Activated CD4-positive, alpha-beta T cell treated with anti-CD3 and anti-CD28 coated beads, Interleukin-2, amount 10 ng/mL, durations not matched to agents 7 days and 5 days (primary cell): Measurements from ENCODE around the gene RABAC1. TPM values are rescaled to one million over a fixed set of nuclear protein-coding genes. Genes with fewer than 3 reads are reported as not detected.

Source experiments
- CTCF ChIA-PET: fragments of 350-600 bp; sonication (Branson Sonifier 250); formaldehyde crosslinking; loops from one replicate; lab custom pipeline; 2021; ENCODE audit warnings: antibody characterized with exemption; lab: Charles Lee
- POLR2A ChIA-PET: fragments of 350-600 bp; sonication (Branson Sonifier 250); formaldehyde crosslinking; loops from one replicate; lab custom pipeline; 2021; ENCODE audit warnings: antibody characterized with exemption; lab: Charles Lee
- DNase-seq: peaks from one replicate; pipeline ENCODE4 v3.0.0-alpha.2; 2020
- H3K27ac Mint-ChIP-seq: one replicate; pipeline ENCODE4 v1.8.0; 2021; ENCODE audit warnings: mild to moderate bottlenecking, moderate library complexity, mixed read lengths
- H3K27me3 Mint-ChIP-seq: one replicate; pipeline ENCODE4 v1.8.0; 2021; ENCODE audit warnings: mixed read lengths
- H3K36me3 Mint-ChIP-seq: one replicate; pipeline ENCODE4 v1.8.0; 2021; ENCODE audit warnings: low read depth, mixed read lengths
- H3K4me1 Mint-ChIP-seq: one replicate; pipeline ENCODE4 v1.8.0; 2021; ENCODE audit warnings: mixed read lengths
- H3K4me3 Mint-ChIP-seq: one replicate; pipeline ENCODE4 v1.8.0; 2021; ENCODE audit warnings: mild to moderate bottlenecking, moderate library complexity, mixed read lengths
- H3K9me3 Mint-ChIP-seq: one replicate; pipeline ENCODE4 v1.8.0; 2021; ENCODE audit warnings: mixed read lengths
- total RNA-seq, 2 experiments: library from RNA; stranded (reverse); gene quantifications; one replicate each; pipeline ENCODE4 v1.2.3, GENCODE V29; 2021

RABAC1 gene
- total RNA-seq, 2 experiments from 2014 or later = 67.4 to 74.0 TPM

DNA sequence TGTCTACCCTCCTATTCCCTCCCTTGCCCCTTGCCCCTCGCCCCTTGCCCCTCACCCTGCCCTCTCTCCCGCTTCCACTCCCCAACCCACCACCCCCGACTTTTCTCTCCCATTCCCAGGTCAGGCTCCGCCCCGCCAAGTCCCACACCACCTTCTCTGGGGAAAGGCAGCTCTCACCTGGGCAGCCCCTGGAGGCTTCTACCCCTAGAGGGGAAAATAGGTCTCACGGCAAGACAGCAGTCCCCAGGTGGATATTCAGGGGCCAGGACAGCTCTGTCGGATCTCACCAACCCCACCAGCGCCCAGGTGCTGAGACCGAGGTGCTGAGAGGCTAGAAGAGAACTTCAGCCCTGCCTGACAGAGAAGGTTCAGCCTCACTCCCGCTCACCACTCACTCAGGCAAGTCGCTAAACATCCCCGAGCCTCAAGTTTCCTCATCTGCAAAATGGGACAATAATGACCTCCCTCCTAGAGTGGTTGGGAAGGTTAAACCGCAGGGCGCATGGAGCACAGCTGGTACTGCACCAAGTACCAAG lies 29.5 kb downstream of the RABAC1 start:
- Mint-ChIP-seq H3K36me3 (peaks cover 3% of the 10 kb centered on the region), H3K27me3 (peaks cover 29% of the 10 kb centered on the region), H3K4me3 (peak overlapping the region; percentile 75), H3K4me1 (peaks cover 35% of the 10 kb centered on the region), H3K9me3 (no peaks in the 10 kb centered on the region), H3K27ac (peak overlapping the region; percentile 76)
- ChIA-PET POLR2A (interaction anchor here (0.6 kb wide), 1 partner anchor 31 kb away, joined by 4 read pairs; no protein-coding TSS in a partner anchor), CTCF (interaction anchor here (0.6 to 1.1 kb wide), 5 partner anchors 11 to 65 kb away, joined by 3 to 4 read pairs (median 3); no protein-coding TSS in a partner anchor)
- DNase-seq = no peak

DNA sequence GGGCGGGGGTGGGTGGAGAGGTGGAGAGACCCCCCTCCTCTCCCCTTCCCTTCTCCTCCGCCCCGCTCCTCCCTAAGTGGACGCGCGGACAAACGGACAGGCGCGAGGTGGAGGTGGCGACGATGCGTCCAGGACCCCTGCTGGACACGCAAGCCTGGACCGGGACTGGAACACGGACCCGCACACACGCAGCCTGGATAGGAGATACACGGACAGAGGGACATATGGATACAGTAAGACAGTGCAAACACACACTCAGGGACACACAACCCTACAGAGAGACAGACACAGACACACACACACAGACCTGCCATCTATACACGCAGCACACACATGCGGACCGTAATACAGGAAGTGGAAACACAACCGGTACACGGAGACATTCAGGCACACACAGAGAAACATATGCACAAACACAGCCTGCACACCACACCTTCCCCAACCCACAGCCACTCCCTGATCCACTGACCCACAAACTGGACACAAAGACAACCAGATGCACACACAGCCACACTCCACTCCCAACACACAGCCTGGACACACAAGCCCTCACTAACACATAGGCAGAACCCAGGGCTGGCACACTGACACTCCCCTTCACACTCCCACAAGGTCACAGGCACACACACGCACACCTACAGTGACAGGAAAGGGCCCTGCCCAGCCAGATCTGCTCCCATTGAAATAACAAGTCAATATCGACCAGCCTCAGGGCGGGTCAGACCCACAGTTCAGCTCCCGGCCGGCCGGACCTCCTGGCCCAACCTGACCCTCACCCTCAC lies 30.2 kb downstream of the RABAC1 start:
- Mint-ChIP-seq H3K27ac (peak overlapping the region; percentile 76), H3K27me3 (peaks cover 28% of the 10 kb centered on the region), H3K4me1 (peaks cover 30% of the 10 kb centered on the region), H3K4me3 (peak overlapping the region; percentile 75), H3K36me3 (peaks cover 3% of the 10 kb centered on the region), H3K9me3 (no peaks in the 10 kb centered on the region)
- peak; percentile 54 for DNase-seq
- POLR2A ChIA-PET = interaction anchor here (0.6 to 1.0 kb wide), 2 partner anchors 17 to 30 kb away, joined by 4 read pairs; no protein-coding TSS in a partner anchor
- CTCF ChIA-PET = interaction anchor here (0.7 to 1.1 kb wide), 4 partner anchors 12 to 28 kb away, joined by 3 read pairs; no protein-coding TSS in a partner anchor

DNA sequence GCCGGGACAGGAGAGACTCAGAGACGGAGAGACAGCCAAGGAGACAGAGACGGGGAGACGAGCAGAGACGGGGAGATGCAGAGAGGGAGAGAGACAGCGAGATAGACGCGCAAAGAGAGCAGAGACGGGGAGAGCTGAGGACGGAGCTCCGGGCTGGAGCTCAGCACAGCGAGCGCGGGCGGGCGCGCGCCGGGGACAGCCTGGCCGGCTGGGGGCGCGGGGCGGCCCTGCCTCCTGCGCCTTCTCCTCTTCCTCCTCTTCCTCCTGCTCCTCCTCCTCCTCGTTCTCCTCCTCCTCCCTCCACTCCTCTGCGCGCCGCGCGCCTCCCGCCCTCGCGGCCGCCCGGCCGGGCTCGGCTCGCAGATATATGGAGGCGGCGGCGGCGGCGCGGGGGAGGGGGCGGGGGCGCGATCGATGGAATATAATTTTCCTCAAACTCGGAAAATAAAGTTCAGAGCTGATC lies 30.9 kb downstream of the RABAC1 start, which contains the start of gene ERFL:
Gene ERFL, minus strand, starts transcription at position 229 of the 463 bp plus-strand sequence. CDS start 15,530 bp downstream, outside the sequence.
- peak within 1 kb of the TSS; percentile 76 for H3K27ac Mint-ChIP-seq
- CTCF ChIA-PET = interaction anchor here (1.0 kb wide), 1 partner anchor 29 kb away, joined by 3 read pairs; no protein-coding TSS in a partner anchor
- peaks cover 3% of the 10 kb centered on the region for H3K36me3 Mint-ChIP-seq
- no peak for DNase-seq
- H3K9me3 Mint-ChIP-seq = no peaks in the 10 kb centered on the region
- peak within 1 kb of the TSS; percentile 75 for H3K4me3 Mint-ChIP-seq
- peaks cover 25% of the 10 kb centered on the region for H3K4me1 Mint-ChIP-seq
- peaks cover 23% of the 10 kb centered on the region for H3K27me3 Mint-ChIP-seq
- POLR2A ChIA-PET = interaction anchor here (1.0 kb wide), 1 partner anchor 16 kb away, joined by 4 read pairs; no protein-coding TSS in a partner anchor

DNA sequence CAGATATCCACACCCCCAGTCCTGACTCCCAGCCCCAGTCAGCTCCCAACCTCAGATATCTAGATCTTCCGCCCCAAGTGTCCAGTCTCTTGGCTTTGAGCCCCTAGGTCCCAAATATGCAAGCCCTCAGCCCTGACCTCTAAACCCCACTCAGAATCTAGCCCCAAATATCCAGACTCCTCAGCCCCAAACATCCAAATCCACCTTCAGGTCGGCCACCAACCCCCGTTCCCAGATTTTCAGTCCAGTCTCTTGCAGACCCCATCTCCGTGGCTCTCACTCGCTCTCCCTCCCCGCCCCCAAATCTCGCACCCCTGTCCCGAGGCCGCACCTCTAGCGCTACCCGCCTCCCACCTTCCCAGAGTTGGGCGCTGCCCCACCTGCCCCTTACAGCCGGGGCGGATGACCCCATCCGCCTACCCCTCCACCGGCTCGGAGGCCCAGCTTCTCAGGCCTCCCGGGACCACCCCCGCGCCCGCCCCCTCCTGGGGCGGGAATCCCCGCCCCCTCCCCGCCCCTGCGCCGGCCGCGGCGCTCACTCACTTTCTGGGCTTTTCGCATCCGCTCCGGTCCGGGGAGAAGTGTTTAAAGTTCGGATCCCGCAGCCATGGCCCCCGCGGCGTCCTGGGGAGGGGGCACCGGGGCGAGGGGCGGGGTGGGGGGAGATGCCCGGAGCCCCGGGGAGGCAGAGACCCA lies 31.5 kb downstream of the RABAC1 start:
- peaks cover 22% of the 10 kb centered on the region for H3K27me3 Mint-ChIP-seq
- DNase-seq = peak; percentile 30
- POLR2A ChIA-PET = interaction anchor here (1.0 kb wide), 1 partner anchor 16 kb away, joined by 4 read pairs; no protein-coding TSS in a partner anchor

DNA sequence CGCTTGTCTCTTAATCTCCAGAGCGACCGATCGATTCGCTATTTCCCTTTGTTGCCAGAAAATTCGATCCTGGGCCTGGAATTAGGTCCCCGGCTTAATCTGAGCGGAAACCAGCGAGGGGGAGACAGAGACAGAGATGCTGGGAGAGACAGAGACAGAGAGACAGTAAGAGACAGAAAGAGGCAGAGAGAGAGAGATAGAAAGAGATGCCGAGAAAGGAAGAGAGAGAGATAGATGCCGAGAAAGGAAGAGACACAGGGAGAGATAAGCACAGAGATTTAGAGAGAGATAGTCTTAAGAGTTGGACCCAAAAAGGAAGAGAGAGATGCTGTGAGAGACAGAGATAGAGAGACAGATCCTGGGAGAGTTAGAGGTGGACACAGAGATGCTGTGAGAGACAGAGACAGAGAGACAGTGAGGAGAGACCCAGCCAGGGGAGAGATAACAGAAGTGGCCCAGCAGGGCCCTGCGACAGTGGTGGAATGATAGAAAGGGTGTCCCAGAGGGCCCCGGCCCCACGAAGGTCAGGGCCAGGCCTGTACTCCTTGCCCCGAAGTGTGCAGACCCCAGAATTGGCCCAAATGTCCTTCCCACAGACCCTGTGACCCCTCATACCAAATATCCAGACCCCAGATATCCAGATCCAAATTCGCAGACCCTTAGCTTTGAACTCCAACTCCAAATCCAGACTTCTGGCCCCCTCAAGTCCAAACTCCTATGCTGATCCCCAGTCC lies 32.2 kb downstream of the RABAC1 start:
- no peak overlapping the region for H3K27ac Mint-ChIP-seq
- H3K4me1 Mint-ChIP-seq = peaks cover 31% of the 10 kb centered on the region
- ChIA-PET CTCF (no interaction called here), POLR2A (no interaction called here)
- H3K27me3 Mint-ChIP-seq = peaks cover 26% of the 10 kb centered on the region
- no peaks in the 10 kb centered on the region for H3K9me3 Mint-ChIP-seq
- H3K4me3 Mint-ChIP-seq = no peak overlapping the region
- DNase-seq = no peak
- peaks cover 3% of the 10 kb centered on the region for H3K36me3 Mint-ChIP-seq

More for the DNA sequence above, 31.5 kb downstream of the RABAC1 start:
- H3K4me3 Mint-ChIP-seq = peak overlapping the region; percentile 68
- CTCF ChIA-PET = interaction anchor here (1.0 kb wide), 1 partner anchor 29 kb away, joined by 3 read pairs; no protein-coding TSS in a partner anchor
- H3K9me3 Mint-ChIP-seq = no peaks in the 10 kb centered on the region
- H3K27ac Mint-ChIP-seq = no peak overlapping the region
- H3K36me3 Mint-ChIP-seq = peaks cover 3% of the 10 kb centered on the region
- peaks cover 27% of the 10 kb centered on the region for H3K4me1 Mint-ChIP-seq

DNA sequence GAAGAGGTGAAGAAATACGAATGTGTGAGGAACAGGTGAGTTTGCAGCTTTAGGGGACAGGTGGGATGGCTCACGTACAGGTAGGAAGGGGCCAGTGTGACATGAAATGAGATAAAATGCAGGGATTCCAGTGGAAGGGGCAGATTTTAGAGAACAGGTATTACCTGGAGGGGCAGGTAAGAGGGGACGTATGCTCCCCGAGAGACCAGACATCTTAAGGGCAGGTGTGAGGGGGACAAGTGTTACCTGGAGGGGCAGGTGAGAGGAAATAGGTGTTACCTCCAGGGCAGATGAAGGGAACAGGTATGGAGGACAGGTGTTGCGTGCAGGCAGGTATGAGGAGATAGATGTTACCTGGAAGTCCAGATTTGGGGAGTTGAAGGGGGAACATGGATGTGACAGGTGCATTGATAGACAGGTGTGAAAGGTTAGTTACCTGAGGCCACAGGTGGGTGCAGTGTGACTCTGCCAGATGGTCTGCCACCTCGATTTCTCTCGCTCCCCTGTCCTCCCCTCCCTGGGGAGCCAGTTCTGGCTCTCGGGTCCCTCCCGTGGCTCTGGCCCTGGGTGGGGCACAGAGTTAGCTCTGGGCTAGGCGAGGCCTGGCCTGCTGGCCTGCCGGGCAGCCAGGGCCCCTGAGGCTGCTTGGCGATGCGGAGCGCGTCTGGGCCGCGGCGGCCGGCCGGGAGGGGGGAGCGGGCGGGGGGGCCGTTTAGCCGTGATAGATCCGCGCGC lies 32.9 kb downstream of the RABAC1 start:
- POLR2A ChIA-PET = no interaction called here
- CTCF ChIA-PET = no interaction called here

DNA sequence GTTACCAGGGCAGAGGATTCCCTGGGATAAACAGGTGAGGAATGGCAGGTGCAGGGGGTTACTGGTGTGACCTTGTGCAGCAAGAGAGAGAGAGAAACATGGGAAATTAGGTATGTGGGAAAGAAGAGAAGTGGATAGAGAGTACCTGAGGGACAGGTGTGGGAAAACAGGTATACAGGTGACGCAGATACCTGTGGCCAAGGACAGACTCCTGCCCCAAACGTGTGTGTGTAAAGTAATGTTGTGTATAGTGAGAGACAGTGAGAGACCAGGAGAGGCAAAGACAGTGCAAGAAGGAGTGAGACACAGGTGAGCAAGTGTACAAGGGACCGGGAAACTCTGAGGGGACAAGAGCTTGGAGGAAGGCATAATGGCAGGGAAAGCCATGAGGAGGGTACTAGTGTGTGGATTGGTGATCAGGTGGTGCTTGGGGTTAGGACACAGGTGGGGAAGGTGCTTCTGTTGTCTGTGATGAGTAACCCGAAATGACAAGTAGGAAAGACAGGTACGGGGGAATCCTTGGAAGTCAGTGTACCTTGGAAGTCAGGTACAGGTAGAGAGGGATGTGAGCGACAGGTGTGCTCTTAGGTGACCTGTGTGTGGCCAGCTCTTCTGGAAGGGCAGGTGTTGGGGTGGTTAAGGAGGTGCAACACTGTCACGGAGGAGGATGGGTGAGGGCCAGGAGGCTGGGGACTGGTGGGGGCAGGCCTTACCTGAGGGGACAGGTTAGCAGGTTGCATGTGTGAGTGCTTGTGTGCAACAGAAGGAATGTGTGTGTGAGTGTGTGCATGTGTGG lies 33.7 kb downstream of the RABAC1 start:
- H3K36me3 Mint-ChIP-seq = peaks cover 3% of the 10 kb centered on the region
- POLR2A ChIA-PET = no interaction called here
- no peak overlapping the region for H3K4me3 Mint-ChIP-seq
- H3K27me3 Mint-ChIP-seq = peaks cover 25% of the 10 kb centered on the region
- CTCF ChIA-PET = interaction anchor here (1.2 kb wide), 1 partner anchor 22 kb away, joined by 3 read pairs; no protein-coding TSS in a partner anchor
- no peak overlapping the region for H3K27ac Mint-ChIP-seq
- H3K4me1 Mint-ChIP-seq = peaks cover 30% of the 10 kb centered on the region
- H3K9me3 Mint-ChIP-seq = no peaks in the 10 kb centered on the region
- DNase-seq = no peak

More for the DNA sequence above, 32.9 kb downstream of the RABAC1 start:
- Mint-ChIP-seq H3K4me3 (no peak overlapping the region), H3K9me3 (no peaks in the 10 kb centered on the region), H3K27ac (no peak overlapping the region), H3K4me1 (peaks cover 34% of the 10 kb centered on the region), H3K36me3 (peaks cover 3% of the 10 kb centered on the region), H3K27me3 (peaks cover 28% of the 10 kb centered on the region)
- no peak for DNase-seq

DNA sequence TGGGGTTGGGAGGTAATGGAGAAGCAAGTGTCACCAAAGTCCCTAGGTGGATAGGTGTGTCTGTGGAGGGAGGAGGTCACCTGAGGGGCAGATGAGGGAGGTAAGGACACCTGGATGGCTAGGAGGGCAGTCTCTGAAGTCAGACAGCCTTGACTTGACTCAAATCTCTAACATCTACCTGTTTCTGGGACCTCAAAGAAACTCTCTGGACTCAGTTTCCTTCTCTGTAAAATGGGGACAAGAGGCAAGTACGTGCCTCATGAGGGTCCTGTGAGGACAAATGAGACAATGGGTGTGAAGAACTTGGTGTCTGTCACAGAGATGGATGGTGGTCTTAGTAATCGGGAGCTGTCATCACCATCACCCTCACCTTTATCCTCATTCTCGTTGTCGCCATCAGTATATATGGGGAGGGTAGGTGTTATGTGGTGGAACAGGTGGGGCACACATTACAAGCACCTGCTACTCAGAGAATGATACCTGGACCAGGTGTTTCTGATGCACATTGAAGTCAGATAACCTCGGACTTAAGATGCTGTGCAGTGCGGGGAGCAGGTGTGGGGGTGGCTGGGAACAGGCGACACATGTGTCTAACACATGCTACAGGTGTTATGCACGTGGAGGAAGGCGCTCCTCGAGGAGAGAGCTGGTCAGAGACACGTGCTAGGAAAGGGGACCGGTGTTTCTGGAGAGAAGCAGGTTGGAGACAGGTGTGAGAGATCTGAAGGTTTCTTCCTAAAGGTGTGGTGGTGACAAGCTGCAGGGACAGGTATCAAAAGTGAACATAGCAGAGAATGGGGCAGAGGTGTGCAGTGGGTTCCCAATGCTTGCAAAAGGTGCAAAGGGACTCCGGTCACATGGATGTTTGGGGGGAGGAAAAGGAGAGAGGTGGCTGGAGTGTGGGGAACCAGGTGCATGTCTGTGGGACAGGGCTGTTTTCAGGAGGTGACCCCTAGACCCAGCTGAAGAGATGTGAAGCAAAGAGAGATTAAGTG lies 34.7 kb downstream of the RABAC1 start:
- no peak for DNase-seq
- Mint-ChIP-seq H3K27ac (no peak overlapping the region), H3K36me3 (no peaks in the 10 kb centered on the region), H3K4me3 (no peak overlapping the region), H3K9me3 (no peaks in the 10 kb centered on the region), H3K27me3 (peaks cover 21% of the 10 kb centered on the region), H3K4me1 (peaks cover 21% of the 10 kb centered on the region)
- ChIA-PET POLR2A (no interaction called here), CTCF (interaction anchor here (1.2 kb wide), 1 partner anchor 21 kb away, joined by 3 read pairs; no protein-coding TSS in a partner anchor)

DNA sequence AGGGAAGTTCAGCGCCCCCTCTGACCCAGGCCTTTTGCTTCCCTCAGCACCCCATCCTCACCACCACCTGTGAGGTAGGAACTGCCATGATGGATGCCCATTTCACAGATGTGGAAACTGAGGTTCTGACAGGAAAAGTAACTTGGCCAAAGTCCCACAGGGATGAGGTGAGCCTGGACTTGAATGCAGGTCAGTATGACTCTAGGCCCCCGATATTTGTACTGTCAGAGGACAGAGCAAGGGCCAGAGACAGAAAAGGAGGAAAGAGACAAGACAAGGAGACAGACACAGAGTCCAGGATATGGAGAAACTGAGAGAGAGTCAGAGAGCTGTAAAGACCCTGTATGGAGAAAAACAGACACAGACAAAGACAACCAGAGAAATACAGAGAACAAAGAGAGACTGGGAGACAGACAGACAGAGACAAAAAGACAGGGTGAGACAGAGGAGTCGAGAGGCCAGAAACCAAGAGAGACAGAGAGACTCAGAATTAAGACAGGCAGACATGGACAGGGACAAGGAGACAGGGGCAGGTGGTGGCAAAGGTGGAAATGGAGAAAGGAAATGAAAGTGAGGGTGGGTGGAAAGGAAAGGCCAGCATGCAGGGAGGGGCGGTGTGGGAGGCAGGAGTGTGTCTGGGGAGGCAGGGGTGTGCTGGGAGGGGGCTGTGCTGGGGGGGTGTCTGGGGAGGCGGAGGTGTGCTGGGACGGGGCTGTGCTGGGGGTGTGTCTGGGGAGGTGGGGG lies 35.9 kb downstream of the RABAC1 start:
- Mint-ChIP-seq H3K27me3 (peaks cover 17% of the 10 kb centered on the region), H3K9me3 (no peaks in the 10 kb centered on the region), H3K27ac (no peak overlapping the region), H3K4me3 (no peak overlapping the region), H3K36me3 (no peaks in the 10 kb centered on the region), H3K4me1 (peaks cover 14% of the 10 kb centered on the region)
- CTCF ChIA-PET = no interaction called here
- no peak for DNase-seq
- POLR2A ChIA-PET = no interaction called here
